Measurements from ENCODE around the gene PPL. TPM values are rescaled to one million over a fixed set of nuclear protein-coding genes. Genes with fewer than 3 reads are reported as not detected.
A peak's percentile ranks its signal among the peaks of the same experiment; 100 is the strongest.
"Not testable (repeated sequence)": the region's sequence is repeated elsewhere in the genome, so short reads cannot be mapped to it uniquely, and the experiment has no call there.

Gene PPL
- polyA plus RNA-seq, 1 donor = 32.2 TPM

DNA sequence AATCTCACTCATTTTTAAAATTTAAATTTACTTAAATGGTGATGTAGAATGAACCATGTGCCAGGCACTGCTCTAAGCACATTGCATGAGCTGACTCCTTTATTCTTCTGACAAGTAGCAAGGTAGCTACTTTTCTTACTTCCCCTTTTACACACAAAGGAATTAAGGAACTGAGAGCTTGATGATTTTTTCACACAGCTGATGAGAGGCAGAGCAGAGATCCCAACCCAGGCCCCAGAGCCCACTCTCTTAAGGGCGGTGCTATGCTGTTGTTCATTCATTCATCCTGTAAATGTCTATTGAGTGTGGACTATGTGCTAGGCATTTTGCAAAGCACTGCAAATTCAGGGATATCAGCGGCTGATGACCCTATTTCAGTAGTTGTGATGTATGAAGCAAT, 39.1 kb upstream of the PPL start:
- Histone ChIP-seq H3K36me3 (ENCODE audit: control insufficient read depth, insufficient read depth, low read length) (no peaks in the 10 kb centered on the region), H3K27ac (ENCODE audit: low read length) (no peak overlapping the region), H3K4me1 (ENCODE audit: control insufficient read depth, insufficient read depth, low read length) (no peaks in the 10 kb centered on the region), H3K27me3 (ENCODE audit: control insufficient read depth, insufficient read depth, low read length) (no peaks in the 10 kb centered on the region), H3K4me3 (ENCODE audit: low read length) (no peak overlapping the region), H3K9me3 (ENCODE audit: control insufficient read depth, low read depth, low read length) (no peaks in the 10 kb centered on the region)
- no peak for DNase-seq
- WGBS (ENCODE audit: insufficient coverage, low lambda C conversion rate) = no CpG with 5 or more reads among the region's 2 CpGs

DNA sequence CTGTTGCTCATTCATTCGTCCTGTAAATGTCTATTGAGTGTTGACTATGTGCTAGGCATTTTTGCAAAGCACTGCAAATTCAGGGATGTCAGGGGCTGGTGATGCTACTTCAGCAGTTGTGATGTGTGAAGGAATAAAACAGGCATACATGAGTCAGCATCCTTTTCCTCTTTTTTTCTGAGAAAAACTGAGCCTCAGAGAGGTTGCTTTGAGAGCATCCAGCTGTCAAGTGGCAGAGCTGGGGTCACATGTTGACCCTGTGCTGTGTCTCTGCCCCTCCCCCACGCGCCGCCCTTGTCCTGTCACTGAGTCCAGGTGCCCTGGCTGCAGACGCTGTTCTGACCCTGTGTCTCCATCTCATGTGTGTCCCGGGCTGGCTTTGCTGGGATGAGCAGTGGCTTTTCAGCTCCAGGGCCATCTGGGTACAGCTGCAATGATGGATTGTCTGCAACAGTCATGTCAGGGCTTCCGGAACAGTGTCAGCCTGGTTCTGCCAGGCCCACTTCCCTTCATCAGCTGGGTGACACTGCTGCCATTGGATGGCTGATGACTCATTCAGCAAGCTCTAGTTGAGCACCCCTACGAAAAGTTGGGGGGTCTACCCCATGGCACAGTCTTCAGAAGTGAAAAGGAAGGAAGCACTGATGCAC, 36.1 kb upstream of the PPL start:
- Histone ChIP-seq H3K4me1 (ENCODE audit: control insufficient read depth, insufficient read depth, low read length) (no peaks in the 10 kb centered on the region), H3K27ac (ENCODE audit: low read length) (no peak overlapping the region), H3K4me3 (ENCODE audit: low read length) (no peak overlapping the region), H3K36me3 (ENCODE audit: control insufficient read depth, insufficient read depth, low read length) (no peaks in the 10 kb centered on the region), H3K9me3 (ENCODE audit: control insufficient read depth, low read depth, low read length) (no peaks in the 10 kb centered on the region), H3K27me3 (ENCODE audit: control insufficient read depth, insufficient read depth, low read length) (no peaks in the 10 kb centered on the region)
- WGBS (ENCODE audit: insufficient coverage, low lambda C conversion rate) = no CpG with 5 or more reads among the region's 8 CpGs
- no peak for DNase-seq

DNA sequence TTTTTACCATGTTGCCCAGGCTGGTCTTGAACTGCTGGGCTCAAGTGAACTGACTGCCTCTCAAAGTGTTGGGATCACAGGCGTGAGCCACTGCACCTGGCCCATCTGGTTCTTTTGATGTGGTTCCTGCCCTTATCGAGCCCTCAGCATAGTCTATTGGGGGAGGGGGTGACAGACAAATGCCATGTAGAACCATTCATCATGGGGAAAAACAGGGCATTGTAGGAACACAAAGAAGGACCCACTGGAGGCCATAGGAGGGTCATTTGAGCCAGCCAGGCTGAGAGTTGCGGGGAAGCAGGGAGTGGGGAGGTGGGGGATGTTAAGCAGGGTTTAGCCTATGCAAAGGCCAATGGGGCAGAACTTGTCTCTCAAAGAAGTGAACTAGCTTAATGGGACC, 33.1 kb upstream of the PPL start:
- no peaks in the 10 kb centered on the region for H3K27me3 ChIP-seq (ENCODE audit: control insufficient read depth, insufficient read depth, low read length)
- H3K4me1 ChIP-seq (ENCODE audit: control insufficient read depth, insufficient read depth, low read length) = no peaks in the 10 kb centered on the region
- no peak overlapping the region for H3K4me3 ChIP-seq (ENCODE audit: low read length)
- H3K9me3 ChIP-seq (ENCODE audit: control insufficient read depth, low read depth, low read length) = no peaks in the 10 kb centered on the region
- no peaks in the 10 kb centered on the region for H3K36me3 ChIP-seq (ENCODE audit: control insufficient read depth, insufficient read depth, low read length)
- no CpG with 5 or more reads among the region's 3 CpGs for WGBS (ENCODE audit: insufficient coverage, low lambda C conversion rate)
- no peak overlapping the region for H3K27ac ChIP-seq (ENCODE audit: low read length)
- DNase-seq = no peak

DNA sequence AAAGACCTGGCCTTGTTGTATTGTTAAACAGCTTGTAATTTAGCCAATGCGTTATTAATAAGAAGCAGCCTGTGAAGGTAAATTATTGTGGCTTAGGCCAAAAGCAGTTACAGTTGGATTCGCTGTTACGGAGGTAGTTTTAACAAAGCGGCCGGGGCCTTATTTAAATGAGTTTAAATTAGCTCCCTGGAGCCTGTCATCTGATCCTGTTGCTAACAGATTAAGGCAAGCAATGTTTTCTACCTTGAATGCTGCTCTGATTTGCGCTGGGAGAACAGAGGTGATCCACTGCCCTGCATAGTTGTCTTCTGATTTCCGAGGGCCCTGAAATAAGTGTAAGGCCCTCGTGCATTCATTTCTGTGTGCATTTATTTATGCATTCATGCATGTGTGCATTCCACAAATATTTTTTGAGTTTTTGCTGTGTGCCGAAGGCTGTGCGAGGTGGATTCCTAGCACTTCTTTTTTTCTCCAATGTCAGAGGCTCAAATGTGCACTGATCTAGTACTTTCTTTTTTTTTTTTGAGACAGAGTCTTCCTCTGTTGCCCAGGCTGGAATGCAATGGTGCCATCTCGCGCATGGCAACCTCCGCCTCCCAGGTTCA, 32.0 kb upstream of the PPL start:
- Histone ChIP-seq H3K4me1 (ENCODE audit: control insufficient read depth, insufficient read depth, low read length) (no peaks in the 10 kb centered on the region), H3K36me3 (ENCODE audit: control insufficient read depth, insufficient read depth, low read length) (no peaks in the 10 kb centered on the region), H3K4me3 (ENCODE audit: low read length) (no peak overlapping the region), H3K27ac (ENCODE audit: low read length) (no peak overlapping the region), H3K9me3 (ENCODE audit: control insufficient read depth, low read depth, low read length) (no peaks in the 10 kb centered on the region), H3K27me3 (ENCODE audit: control insufficient read depth, insufficient read depth, low read length) (no peaks in the 10 kb centered on the region)
- no peak for DNase-seq
- WGBS (ENCODE audit: insufficient coverage, low lambda C conversion rate) = 79% methylated on average over 2 of the region's 13 CpGs

DNA sequence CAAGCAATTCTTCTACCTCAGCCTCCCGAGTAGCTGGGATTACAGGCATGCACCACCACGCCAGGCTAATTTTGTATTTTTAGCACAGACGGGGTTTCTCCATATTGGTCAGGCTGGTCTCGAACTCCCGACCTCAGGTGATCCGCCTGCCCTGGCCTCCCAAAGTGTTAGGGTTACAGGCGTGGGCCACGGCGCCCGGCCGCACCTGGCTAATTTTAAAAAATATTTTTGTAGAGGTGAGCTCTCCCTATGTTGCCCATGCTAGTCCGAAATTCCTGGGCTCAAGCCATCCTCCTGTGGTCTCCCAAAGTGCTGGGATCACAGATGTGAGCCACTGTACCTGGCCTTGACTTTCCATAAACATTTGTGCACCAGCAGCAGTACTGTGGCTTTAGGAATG, 31.3 kb upstream of the PPL start:
- not testable (repeated sequence) for H3K27me3 ChIP-seq (ENCODE audit: control insufficient read depth, insufficient read depth, low read length); H3K9me3 ChIP-seq (ENCODE audit: control insufficient read depth, low read depth, low read length); H3K4me1 ChIP-seq (ENCODE audit: control insufficient read depth, insufficient read depth, low read length); H3K36me3 ChIP-seq (ENCODE audit: control insufficient read depth, insufficient read depth, low read length); H3K4me3 ChIP-seq (ENCODE audit: low read length); H3K27ac ChIP-seq (ENCODE audit: low read length); DNase-seq
- whole genome bisulfite sequencing (ENCODE audit: insufficient coverage, low lambda C conversion rate) = no CpG with 5 or more reads among the region's 12 CpGs

DNA sequence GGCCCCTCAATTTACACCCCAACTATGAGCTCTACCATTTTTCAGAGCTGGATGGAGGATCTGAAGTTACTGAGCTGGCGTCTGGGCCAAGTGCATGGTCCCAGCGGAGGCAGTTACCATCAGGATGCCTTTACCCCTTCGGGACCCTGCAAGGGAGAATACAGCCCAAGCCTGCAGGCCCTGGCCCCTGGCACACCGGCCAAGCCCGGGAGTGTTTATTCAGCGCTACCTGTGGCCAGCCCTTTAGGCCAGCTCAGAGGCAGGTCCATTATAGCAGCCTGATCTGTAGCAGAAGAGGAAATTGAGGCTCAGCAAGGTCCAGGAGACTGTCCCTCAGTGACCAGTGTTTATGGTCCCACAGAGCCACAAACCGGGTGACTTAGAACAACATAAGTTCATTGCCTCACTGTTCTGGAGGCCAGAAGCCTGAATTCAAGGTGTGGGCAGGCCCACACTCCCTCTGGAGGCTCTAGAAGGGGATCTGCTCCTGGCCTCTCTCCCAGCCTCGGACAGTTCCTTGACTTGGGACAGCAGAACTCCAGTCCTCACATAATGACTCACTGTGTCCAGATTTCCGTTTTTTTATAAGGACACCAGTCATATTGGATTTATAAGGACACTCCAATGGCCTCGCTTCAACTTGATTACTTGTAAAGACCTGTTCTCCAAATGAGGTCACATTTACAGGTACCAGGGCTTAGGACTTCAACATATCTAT, 29.9 kb upstream of the PPL start:
- no peak overlapping the region for H3K4me3 ChIP-seq (ENCODE audit: low read length)
- H3K4me1 ChIP-seq (ENCODE audit: control insufficient read depth, insufficient read depth, low read length) = no peaks in the 10 kb centered on the region

DNA sequence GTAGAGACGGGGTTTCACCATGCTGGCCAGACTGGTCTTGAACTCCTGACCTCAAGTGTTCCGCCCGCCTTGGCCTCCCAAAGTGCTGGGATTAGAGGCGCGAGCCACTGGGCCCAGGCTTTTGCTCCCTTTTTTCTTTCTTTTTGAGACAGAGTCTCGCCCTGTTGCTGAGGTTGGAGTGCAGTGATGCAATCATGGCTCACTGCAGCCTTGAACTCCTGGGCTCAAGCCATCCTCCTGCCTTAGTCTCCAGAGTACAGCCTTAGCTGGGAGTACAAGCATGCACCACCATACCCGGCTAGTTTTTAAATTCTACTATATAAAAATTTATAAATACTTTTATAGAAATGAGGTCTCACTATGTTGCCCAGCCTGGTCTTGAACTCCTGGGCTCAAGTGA, 26.6 kb upstream of the PPL start:
- DNase-seq; H3K27me3 ChIP-seq (ENCODE audit: control insufficient read depth, insufficient read depth, low read length); H3K36me3 ChIP-seq (ENCODE audit: control insufficient read depth, insufficient read depth, low read length); H3K27ac ChIP-seq (ENCODE audit: low read length); H3K9me3 ChIP-seq (ENCODE audit: control insufficient read depth, low read depth, low read length); H3K4me3 ChIP-seq (ENCODE audit: low read length); H3K4me1 ChIP-seq (ENCODE audit: control insufficient read depth, insufficient read depth, low read length): not testable (repeated sequence)
- 100% methylated on average over 1 of the region's 7 CpGs for WGBS (ENCODE audit: insufficient coverage, low lambda C conversion rate)

More for the DNA sequence above, 29.9 kb upstream of the PPL start:
- DNase-seq = no peak
- H3K27ac ChIP-seq (ENCODE audit: low read length) = no peak overlapping the region
- no peaks in the 10 kb centered on the region for H3K27me3 ChIP-seq (ENCODE audit: control insufficient read depth, insufficient read depth, low read length)
- no peaks in the 10 kb centered on the region for H3K9me3 ChIP-seq (ENCODE audit: control insufficient read depth, low read depth, low read length)
- WGBS (ENCODE audit: insufficient coverage, low lambda C conversion rate) = no CpG with 5 or more reads among the region's 10 CpGs
- H3K36me3 ChIP-seq (ENCODE audit: control insufficient read depth, insufficient read depth, low read length) = no peaks in the 10 kb centered on the region

DNA sequence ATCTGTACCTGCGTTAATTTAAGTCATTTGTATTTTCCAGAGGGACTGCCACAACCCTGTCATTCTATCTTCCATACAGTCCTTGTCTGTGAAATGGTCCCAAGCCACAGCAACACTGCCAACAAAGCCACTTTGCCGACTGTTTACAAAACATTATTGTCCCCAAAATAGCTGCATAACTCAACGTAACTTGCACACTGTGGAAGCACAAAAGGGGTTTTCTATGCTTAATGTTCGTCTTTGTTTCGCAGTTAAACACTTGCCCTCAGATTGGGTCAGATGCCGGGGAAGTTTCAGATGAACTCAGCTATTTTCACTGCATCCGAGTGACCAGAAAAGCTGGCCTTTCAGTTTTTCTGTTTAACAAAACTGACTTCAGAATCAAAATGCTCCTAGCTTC, 25.8 kb upstream of the PPL start:
- Histone ChIP-seq H3K36me3 (ENCODE audit: control insufficient read depth, insufficient read depth, low read length) (no peaks in the 10 kb centered on the region), H3K4me3 (ENCODE audit: low read length) (no peak overlapping the region), H3K27ac (ENCODE audit: low read length) (no peak overlapping the region), H3K9me3 (ENCODE audit: control insufficient read depth, low read depth, low read length) (no peaks in the 10 kb centered on the region), H3K4me1 (ENCODE audit: control insufficient read depth, insufficient read depth, low read length) (peaks cover 5% of the 10 kb centered on the region), H3K27me3 (ENCODE audit: control insufficient read depth, insufficient read depth, low read length) (no peaks in the 10 kb centered on the region)
- 80% methylated on average over 1 of the region's 7 CpGs for WGBS (ENCODE audit: insufficient coverage, low lambda C conversion rate)
- DNase-seq = no peak

DNA sequence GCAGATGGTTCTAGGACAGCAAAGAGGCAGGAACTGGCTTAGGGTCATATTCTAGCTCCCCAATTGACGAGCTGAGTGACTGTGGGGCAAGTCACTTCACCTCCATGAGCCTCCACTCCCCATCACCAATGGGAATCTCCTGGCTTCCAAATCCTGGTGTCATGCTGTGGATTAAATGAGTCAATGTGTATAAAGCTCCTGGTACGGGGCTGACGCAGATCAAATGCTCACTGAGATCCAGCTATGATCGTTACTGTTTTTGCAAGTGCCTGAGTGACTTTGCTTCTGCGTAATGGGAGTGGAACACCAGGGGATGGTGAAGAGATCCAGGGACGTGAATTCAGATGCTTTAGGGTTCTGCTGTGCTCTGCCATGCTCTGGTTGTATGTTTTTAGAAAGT, 23.6 kb upstream of the PPL start:
- peaks cover 5% of the 10 kb centered on the region for H3K4me1 ChIP-seq (ENCODE audit: control insufficient read depth, insufficient read depth, low read length)
- DNase-seq = no peak
- no CpG with 5 or more reads among the region's 6 CpGs for WGBS (ENCODE audit: insufficient coverage, low lambda C conversion rate)
- no peak overlapping the region for H3K4me3 ChIP-seq (ENCODE audit: low read length)
- no peaks in the 10 kb centered on the region for H3K36me3 ChIP-seq (ENCODE audit: control insufficient read depth, insufficient read depth, low read length)
- no peak overlapping the region for H3K27ac ChIP-seq (ENCODE audit: low read length)
- H3K27me3 ChIP-seq (ENCODE audit: control insufficient read depth, insufficient read depth, low read length) = no peaks in the 10 kb centered on the region
- no peaks in the 10 kb centered on the region for H3K9me3 ChIP-seq (ENCODE audit: control insufficient read depth, low read depth, low read length)

DNA sequence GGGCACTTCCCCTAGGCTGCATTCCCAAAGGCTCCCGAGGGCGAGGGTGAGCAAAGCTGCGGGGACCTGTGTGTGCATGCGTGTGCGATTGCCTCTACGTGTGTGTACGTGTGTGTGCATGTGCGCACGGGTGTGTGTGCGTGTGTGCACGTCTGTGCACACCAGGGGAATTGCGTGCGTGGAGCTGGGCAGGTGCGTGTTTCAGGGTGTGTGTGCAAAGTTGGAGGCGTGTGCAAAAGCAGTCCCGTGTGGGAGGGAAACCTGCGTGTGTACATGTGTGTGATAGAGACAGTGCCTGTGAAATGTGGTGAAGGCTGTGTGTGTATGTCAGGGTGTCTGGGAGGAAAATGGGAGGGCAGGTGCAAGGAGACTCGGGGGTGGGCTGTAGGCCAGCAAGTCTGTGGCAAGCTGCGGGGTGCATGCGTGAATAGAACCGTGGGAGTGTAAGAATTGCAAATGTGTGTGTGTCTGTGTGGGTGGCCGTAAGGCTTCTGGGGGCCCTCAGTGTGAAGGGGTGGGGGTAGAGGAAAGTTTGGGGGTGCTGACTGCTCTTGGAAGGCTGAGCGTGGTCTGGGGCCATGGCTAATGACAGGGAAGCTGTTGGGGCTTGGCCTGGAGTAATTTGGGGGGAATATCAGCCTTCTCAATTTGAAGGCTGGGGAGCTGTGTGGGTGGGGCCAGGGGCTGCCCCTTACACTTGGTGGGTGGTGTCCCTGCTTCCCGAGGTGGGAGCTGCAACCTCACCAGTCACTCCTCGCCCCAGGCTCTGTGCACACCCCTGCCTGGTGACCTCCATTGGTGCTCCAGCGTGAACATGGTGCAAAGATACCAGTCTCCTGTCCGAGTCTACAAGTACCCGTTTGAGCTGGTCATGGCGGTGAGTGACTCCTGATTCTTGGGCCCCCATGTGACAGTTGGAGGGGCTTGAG, 21.8 kb upstream of the PPL start:
- no peak overlapping the region for H3K27ac ChIP-seq (ENCODE audit: low read length)
- WGBS (ENCODE audit: insufficient coverage, low lambda C conversion rate) = no CpG with 5 or more reads among the region's 29 CpGs
- no peak for DNase-seq
- H3K27me3 ChIP-seq (ENCODE audit: control insufficient read depth, insufficient read depth, low read length) = no peaks in the 10 kb centered on the region
- peaks cover 5% of the 10 kb centered on the region for H3K4me1 ChIP-seq (ENCODE audit: control insufficient read depth, insufficient read depth, low read length)
- H3K4me3 ChIP-seq (ENCODE audit: low read length) = peak overlapping the region; percentile 34
- H3K36me3 ChIP-seq (ENCODE audit: control insufficient read depth, insufficient read depth, low read length) = no peaks in the 10 kb centered on the region
- no peaks in the 10 kb centered on the region for H3K9me3 ChIP-seq (ENCODE audit: control insufficient read depth, low read depth, low read length)
